VCaP (cell line): ENCODE measurements around the gene DBN1.
A peak's percentile ranks its signal among the peaks of the same experiment; 100 is the strongest.

ENCODE experiments used
- H3K27ac ChIP-seq: fragments of 450-650 bp; 2 replicates; pipeline ENCODE4 v1.5.1; 2017
- TF ChIP-seq, protein P1 (sequence below): fragments of 450-650 bp; conservative IDR thresholded peaks from 2 replicates; pipeline ENCODE4 v1.5.1; 2017; ENCODE audit warnings: mild to moderate bottlenecking, moderate library complexity

DBN1 gene

DNA sequence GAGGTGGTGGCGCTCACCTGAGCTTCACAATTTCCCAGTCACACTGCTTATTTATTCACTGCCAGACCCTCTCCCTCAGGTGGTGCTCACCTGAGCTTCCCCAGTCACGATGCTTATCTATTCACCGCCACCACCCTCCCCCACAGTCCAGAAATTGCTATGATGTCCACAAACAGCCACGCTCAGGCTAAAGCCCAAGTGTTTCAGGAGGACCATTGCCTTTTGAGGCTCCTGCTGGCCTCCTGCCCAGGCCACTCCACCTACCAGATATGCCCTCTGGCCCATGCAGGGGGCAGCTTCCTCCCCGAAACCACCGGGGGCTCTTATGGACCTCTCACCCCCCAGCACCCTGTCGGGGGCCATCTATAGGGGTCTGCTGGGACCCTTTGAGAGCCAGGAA lies 19.4 kb upstream of the DBN1 start:
- TF ChIP-seq, protein P1, sequence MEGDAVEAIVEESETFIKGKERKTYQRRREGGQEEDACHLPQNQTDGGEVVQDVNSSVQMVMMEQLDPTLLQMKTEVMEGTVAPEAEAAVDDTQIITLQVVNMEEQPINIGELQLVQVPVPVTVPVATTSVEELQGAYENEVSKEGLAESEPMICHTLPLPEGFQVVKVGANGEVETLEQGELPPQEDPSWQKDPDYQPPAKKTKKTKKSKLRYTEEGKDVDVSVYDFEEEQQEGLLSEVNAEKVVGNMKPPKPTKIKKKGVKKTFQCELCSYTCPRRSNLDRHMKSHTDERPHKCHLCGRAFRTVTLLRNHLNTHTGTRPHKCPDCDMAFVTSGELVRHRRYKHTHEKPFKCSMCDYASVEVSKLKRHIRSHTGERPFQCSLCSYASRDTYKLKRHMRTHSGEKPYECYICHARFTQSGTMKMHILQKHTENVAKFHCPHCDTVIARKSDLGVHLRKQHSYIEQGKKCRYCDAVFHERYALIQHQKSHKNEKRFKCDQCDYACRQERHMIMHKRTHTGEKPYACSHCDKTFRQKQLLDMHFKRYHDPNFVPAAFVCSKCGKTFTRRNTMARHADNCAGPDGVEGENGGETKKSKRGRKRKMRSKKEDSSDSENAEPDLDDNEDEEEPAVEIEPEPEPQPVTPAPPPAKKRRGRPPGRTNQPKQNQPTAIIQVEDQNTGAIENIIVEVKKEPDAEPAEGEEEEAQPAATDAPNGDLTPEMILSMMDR, result no peak
- no peak overlapping the region for H3K27ac ChIP-seq

DNA sequence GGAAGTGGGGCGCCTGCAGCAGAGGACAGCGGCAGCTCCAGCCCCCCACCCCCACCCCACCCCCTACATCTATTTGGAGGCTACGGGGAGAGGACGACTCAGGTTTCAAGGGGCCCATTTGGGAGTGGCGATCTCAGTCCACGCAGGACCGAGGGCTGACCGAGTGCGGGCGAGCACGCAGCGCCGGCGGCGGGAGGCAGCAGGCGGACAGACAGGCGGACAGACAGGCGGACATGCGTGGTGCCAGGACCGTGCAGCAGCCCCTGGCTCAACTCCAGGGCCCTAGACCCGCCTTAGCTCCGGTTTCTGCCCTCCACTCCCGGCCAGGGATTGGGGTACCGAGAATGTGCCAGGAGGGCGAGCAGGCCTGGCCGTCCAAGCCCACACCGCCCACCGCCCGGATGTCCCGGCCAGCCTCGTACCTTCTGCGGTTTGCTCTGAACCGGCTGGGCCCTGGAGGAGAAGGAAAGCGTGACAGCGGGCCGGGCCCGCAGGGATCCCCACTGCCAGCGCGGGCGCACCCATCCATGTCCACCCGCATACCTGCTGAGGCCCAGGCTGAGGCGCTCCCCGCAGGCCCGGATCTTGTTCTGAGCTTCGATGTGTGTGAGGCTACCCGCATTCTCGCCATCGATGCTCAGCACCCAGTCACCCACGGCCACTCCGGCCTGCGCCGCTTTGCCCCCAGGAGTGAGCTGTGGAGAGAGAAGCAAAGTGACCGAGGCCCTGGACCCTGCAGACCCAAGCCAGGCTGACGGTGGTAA lies 18.7 kb upstream of the DBN1 start:
- H3K27ac ChIP-seq, result no peak overlapping the region
- TF ChIP-seq, protein P1, result no peak

DNA sequence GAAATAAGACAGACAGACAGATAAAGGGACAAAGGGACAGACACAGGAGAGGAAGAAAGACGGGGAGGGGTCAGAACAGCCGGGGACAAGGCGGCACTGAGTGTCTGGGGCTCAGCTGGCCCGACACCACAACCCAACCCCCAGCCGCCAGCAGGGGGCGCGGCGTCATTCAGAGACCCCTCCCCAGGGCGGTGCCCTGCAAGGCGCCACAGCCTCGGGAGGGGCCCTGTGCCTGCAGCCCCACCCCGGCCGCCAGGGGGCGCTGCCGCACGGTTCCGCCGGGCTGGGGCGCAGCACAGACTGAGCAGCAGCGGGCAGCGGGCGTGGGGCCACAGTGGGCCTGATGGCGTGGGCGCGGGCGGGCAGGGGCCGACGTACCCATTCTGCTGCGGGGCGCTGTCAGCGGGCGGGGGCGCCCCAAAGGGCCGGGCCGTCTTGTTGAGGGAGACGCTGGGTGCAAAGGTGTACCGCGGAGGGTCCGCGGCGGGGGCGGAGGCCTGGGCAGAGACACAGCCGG lies 18.1 kb upstream of the DBN1 start:
- no peak overlapping the region for H3K27ac ChIP-seq

DNA sequence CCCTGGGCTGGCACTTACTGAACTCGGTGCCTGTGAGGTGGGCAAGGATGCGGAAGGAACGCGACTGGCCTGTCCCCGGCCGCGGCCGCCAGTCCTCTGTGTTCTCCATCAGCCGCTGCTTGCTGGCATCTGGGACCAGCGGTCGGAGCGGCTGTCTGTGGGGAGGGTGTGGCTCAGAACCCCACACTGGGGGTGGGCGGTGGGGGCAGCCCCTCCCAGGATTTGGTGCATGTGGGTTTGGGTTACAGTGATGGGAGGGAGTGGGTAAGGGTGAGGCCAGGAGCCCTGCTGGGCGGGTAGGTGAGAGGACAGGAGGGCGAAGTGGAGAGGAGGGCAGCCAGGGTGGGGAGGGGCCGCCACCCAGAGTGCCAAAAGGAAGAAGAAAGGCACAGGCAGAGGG lies 17.6 kb upstream of the DBN1 start:
- TF ChIP-seq, protein P1, result no peak
- H3K27ac ChIP-seq, result no peak overlapping the region

More for the DNA sequence above, 18.1 kb upstream of the DBN1 start:
- TF ChIP-seq, protein P1, result peak; percentile 61

DNA sequence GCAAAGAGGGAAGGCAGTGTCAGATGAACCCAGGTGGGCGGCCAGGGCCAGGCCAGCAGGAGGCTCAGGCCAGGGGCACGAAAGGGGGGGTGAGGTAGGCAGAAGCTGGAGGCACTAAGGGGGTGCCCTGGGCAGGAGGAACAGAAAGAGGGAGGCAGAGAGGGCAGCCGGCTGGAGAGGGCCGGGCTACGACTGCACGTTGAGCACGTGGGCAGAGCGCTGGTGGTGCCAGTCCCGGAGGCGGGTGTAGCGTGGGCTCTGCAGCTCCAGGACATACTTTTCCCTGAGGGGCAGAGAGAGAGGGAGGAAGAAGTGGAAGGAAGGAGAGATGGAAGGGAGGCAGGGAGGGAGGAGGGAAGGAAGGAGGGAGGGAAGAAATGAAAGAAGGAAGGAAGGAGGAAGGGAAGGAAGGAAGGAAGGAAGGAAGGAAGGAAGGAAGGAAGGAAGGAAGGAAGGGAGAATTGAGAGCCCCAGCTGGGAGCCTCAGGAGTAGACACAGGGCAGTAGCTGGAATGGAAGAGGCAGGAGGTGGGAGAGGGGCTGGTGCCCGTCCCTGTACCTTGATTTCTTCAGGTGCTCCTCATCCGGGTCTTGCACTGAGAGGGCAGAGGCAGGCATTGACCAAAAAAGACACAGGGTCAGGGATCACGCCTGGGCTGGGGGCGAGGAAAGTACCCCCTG lies 17.0 kb upstream of the DBN1 start:
- H3K27ac ChIP-seq, result no peak overlapping the region
- TF ChIP-seq, protein P1, result no peak

DNA sequence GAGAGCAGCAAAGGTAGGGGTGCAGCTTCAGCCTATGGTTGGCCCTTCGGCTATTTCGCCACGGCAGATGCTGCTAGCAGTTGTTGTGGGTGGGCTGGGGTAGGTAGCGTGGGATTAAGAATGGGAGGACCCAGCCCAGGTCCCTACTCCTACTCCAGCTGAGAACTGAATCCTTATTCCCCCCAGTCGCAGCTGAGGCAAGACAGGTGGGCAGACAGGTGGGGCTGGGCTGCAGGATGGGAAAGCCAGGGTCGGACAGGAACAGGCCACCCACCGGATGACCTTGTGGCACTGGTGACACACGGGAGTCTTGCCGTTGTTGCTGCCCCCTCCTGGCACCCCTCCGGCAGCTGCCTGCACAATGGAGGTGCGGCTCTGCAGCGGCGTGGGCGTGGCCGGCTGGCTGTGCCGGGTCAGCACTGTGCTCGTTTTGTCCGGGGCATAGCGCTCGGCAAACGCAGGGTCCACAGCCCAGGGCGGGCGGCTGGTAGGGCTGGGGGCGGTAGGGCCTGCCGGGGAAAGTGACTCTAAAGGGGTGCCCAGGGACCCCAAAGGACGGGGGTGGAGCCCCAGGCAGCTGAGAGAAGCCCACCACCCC lies 15.8 kb upstream of the DBN1 start:
- TF ChIP-seq, protein P1, result no peak
- no peak overlapping the region for H3K27ac ChIP-seq

DNA sequence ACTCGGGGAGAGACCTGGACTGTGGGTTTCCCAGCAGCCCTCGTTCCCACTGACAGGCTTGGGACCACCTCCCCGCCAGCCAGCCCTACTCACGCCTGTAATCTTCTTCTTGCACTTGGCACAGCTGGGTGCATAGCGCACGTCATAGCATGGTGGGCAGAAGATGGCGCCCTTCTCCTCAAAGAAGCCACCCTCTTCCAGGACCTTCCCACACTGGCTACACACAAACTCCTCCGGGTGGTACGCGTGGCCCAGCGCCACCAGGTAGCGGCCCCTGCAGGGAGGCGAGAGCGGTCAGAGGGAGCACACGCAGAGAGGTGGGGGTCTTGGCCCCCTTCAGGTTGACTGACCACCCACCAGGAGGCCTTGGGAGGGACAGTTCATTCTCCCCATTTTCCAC lies 14.5 kb upstream of the DBN1 start:
- H3K27ac ChIP-seq, result no peak overlapping the region
- TF ChIP-seq, protein P1, result peak; percentile 39
